ENCODE results near the gene TBC1D22A.

The TBC1D22A gene

GRCh38 chr22:46909237-46910030 is 147.0 kb downstream of the TBC1D22A start:
- DNase-seq (ENCODE audit: low read depth), result no peak

- DNase-seq (ENCODE audit: low read depth), result no peak
Observed at GRCh38 chr22:46910624-46911023, 148.2 kb downstream of the TBC1D22A start.

- DNase-seq (ENCODE audit: low read depth), result no peak
Observed at GRCh38 chr22:46911346-46911745, 148.9 kb downstream of the TBC1D22A start.

GRCh38 chr22:46913351-46913750 is 150.9 kb downstream of the TBC1D22A start:
- no peak for DNase-seq (ENCODE audit: low read depth)

- no peak for DNase-seq (ENCODE audit: low read depth)
Observed at GRCh38 chr22:46914481-46914880, 152.0 kb downstream of the TBC1D22A start.

- no peak for DNase-seq (ENCODE audit: low read depth)
Observed at GRCh38 chr22:46914916-46915894, 152.8 kb downstream of the TBC1D22A start.

- DNase-seq (ENCODE audit: low read depth), result no peak
Observed at GRCh38 chr22:46915950-46916730, 153.7 kb downstream of the TBC1D22A start.

GRCh38 chr22:46916886-46917770 is 154.7 kb downstream of the TBC1D22A start:
- DNase-seq (ENCODE audit: low read depth), result no peak

- DNase-seq (ENCODE audit: low read depth), result no peak
Observed at GRCh38 chr22:46917771-46918101, 155.3 kb downstream of the TBC1D22A start.

GRCh38 chr22:46918197-46918596 is 155.7 kb downstream of the TBC1D22A start:
- no peak for DNase-seq (ENCODE audit: low read depth)

GRCh38 chr22:46922037-46922436 is 159.6 kb downstream of the TBC1D22A start:
- DNase-seq (ENCODE audit: low read depth), result no peak

- no peak for DNase-seq (ENCODE audit: low read depth)
Observed at GRCh38 chr22:46923394-46923793, 160.9 kb downstream of the TBC1D22A start.

GRCh38 chr22:46925818-46926217 is 163.4 kb downstream of the TBC1D22A start:
- no peak for DNase-seq (ENCODE audit: low read depth)

GRCh38 chr22:46929046-46929709 is 166.7 kb downstream of the TBC1D22A start:
- no peak for DNase-seq (ENCODE audit: low read depth)

- DNase-seq (ENCODE audit: low read depth), result no peak
Observed at GRCh38 chr22:46929710-46930204, 167.3 kb downstream of the TBC1D22A start.

- no peak for DNase-seq (ENCODE audit: low read depth)
Observed at GRCh38 chr22:46931414-46931813, 169.0 kb downstream of the TBC1D22A start.

GRCh38 chr22:46931881-46932280 is 169.4 kb downstream of the TBC1D22A start:
- DNase-seq (ENCODE audit: low read depth), result no peak

GRCh38 chr22:46933040-46933930 is 170.8 kb downstream of the TBC1D22A start:
- no peak for DNase-seq (ENCODE audit: low read depth)

- no peak for DNase-seq (ENCODE audit: low read depth)
Observed at GRCh38 chr22:46934172-46934745, 171.8 kb downstream of the TBC1D22A start.

Data from activated T-cell treated with anti-CD3 and anti-CD28 coated beads for 1 hour (primary cell).